Measurements from ENCODE around the gene SEC14L1.
A peak's percentile ranks its signal among the peaks of the same experiment; 100 is the strongest.

SEC14L1 gene

DNA sequence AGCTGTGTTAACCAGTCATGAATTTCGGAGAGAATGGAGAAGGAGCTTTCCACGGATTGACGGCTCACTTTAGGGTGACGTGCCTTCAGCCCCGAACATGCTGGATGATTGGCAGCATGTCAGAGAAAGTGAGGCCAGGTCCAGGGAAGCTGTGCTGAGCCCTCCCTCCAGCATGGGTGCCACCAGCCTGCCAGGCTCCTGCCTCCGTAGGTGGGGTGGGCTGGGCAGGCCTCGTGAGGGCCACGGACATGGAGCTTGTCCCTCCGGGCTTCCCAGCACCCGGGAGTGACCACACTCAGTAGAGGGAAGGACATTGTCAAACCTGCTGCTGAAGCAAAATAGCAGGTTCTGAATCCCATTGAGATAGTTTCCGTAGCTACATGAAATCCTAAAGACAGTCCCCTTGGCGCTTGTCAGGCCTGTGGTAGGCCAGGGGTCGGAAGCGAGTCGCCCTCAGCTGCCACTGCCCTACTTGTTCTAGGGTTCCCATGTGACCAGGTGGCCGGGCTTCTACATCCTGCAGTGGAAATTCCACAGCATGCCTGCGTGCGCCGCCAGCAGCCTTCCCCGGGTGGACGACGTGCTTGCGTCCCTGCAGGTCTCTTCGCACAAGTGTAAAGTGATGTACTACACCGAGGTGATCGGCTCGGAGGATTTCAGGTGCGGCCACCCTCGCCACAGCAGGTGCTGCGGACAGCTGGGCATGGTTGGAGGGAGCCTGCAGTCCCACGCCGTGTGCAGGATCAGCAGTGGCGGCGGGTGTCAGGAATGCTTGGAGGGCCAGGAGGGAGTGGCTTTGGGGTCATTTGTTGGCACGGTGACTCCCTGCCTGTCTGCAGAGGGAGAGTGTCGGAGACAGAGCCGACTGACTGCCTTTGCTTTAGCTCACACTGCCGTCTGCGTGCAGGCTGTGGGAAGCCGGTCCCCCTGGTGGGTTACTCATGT lies 72.3 kb downstream of the SEC14L1 start:
- DNase-seq (ENCODE audit: low read depth, low spot score) = no peak

DNA sequence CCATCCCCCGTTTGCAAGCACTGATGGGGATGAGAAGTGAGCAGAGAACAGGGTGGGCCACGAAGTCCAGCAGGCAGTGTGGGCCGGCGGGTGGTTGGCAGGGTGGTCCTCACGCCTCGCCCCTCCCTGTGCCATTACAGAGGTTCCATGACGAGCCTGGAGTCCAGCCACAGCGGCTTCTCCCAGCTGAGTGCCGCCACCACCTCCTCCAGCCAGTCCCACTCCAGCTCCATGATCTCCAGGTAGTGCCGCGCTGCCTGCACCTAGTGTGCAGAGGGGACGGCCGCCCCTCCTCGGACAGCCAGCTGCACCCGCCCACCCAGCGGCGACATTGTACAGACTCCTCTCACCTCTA lies 73.0 kb downstream of the SEC14L1 start:
- no peak for DNase-seq (ENCODE audit: low read depth, low spot score)

DNA sequence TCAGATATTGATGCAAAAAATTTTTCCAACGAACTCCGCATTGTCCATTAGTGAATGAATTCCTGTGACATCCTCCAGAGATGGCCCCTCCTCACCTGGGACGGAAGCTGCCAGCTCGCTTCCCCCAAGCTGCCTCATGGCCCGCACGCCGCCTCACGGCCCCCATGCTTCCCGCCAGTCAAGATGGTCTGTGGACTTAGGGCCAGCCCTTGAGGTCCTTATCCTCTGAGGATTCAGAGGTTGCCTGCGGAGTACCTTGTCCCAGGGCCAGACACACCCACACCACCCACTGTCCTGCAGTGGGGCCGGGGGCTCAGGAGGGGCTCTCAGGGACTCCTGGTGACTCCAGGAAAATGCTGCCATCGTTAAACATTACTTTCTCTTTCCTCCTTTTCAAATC lies 73.6 kb downstream of the SEC14L1 start:
- DNase-seq (ENCODE audit: low read depth, low spot score) = no peak

DNA sequence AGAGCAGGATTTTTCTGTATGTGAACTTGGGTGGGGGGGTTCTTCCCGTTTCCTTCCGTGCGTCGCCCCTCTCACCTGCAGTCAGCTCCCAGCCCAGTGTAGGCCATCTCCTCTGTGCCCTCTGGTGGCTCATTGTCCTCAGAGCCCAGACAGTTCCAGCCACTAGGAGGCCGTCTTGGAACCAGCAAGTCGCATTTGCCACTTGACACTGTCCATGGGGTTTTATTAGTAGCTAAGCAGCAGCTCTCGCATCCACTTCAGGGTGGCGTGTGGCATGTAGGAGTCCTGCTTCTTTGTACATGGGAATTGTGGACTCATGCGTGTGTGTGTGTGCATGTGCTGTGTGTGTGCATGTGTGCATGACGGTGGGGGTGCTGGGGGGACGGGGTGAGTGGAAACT lies 74.0 kb downstream of the SEC14L1 start:
- peak; percentile 44 for DNase-seq (ENCODE audit: low read depth, low spot score)

DNA sequence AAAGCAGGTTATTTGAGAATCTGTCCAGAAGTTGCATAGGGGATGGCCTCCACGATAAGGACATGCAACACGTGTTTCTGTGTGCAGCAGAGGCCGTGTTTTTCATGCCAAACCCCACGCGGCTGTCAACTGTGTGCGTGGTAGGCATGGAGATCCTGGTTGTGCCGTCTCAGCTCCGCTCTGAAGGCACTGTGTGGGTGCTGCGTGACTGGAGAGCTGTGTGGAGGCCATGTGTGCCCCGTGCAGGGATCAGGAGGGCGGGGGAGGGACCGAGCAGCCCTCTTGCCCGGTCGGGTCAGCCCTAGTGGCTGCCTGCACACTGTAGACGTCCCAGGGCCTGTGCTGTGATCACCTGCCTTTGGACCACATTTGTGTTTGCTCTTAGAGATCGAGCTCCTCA lies 74.5 kb downstream of the SEC14L1 start:
- DNase-seq (ENCODE audit: low read depth, low spot score) = no peak

DNA sequence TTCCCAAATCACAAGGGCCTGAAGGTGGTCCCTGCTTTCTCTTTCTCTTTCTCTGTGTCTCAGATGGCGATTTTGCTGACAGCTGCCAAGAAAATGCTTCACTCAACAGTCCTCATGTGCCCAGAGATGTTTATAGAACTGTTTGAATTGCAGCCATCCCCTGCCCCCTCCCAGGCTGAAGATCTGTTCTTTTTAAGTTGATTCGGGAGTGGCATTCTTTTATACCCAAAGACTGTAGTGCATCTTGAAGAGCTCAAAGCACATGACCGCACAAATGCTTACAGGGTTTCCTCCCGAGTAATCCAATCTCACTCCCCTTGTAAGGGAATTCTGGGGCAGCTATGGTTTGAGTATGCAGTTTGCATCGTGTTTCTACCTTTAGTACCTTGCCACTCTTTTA lies 75.7 kb downstream of the SEC14L1 start:
- no peak for DNase-seq (ENCODE audit: low read depth, low spot score)

DNA sequence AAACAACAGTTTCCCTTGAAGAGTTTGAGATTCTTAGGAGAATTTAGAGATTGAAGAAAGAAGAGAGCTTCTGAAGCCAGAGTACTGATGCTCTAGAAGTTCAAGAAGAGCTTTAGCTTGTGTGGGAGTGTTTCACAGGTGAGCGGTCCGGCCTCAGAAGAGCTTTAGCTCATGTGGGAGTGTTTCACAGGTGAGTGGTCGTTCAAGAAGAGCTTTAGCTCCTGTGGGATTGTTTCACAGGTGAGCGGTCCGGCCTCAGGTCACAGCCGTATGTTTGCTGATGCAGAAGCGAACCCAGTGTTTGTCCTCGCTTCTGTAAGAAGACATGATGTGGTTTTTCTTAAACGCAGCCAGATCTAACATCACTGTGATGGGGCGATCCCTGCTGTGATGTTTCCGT lies 76.4 kb downstream of the SEC14L1 start:
- DNase-seq (ENCODE audit: low read depth, low spot score) = no peak

DNA sequence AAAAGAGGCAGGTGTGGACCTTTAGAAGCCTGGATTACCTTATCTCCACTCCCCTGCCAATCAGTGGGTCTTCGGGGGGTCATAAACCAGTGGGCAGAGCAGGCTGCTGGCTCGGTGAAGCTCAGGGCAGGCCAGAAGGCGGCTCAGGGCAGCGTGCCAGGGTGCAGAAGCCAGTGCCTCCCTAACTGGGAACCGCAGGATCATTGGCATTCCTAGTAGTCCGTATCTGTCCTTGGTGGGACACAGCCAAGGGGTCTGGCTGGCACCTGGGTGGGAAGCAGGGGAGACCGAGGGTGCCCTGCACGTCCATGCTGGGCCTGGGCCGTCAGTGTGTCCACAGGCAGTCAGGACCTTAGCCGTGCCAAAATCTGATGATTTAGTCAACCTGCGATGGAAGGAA lies 76.8 kb downstream of the SEC14L1 start:
- DNase-seq (ENCODE audit: low read depth, low spot score) = no peak

DNA sequence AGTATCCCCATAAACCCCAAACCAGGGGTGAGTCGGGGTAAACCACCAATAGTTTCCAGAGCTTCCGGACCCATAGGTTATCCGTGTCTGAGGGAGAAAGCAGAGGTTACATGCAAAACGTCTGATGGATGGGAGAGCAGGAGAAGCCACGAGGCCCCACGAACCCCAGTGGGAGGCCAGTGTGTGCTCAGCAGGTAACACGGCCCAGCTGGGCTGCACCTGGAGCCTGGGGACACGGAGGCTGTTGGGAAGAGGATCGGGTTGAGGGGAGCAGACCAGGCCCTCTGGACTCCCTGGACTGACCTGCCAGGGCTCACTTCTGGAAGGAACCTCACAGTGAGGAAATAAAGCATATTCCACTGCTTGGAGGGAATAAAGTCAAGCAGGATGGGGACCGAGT lies 78.1 kb downstream of the SEC14L1 start:
- no peak for DNase-seq (ENCODE audit: low read depth, low spot score)

DNA sequence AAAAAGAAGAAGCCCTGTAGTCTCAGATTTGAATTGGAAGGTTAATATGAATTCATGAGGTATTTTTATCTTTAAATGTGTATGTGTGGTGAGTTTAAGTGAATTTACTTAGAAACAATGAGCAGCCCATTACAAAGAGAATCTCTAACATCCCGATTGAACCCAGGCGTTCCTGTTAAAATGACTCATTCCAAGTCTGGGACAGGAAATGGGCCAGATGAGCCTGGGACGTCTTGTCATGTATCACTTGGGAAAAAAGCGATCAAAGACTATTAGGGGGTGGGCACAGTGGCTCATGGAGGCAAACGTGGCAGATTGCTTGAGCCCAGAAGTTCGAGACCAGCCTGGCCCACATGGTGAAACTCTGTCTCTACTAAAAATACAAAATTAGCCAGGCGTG lies 81.6 kb downstream of the SEC14L1 start:
- no peak for DNase-seq (ENCODE audit: low read depth, low spot score)

DNA sequence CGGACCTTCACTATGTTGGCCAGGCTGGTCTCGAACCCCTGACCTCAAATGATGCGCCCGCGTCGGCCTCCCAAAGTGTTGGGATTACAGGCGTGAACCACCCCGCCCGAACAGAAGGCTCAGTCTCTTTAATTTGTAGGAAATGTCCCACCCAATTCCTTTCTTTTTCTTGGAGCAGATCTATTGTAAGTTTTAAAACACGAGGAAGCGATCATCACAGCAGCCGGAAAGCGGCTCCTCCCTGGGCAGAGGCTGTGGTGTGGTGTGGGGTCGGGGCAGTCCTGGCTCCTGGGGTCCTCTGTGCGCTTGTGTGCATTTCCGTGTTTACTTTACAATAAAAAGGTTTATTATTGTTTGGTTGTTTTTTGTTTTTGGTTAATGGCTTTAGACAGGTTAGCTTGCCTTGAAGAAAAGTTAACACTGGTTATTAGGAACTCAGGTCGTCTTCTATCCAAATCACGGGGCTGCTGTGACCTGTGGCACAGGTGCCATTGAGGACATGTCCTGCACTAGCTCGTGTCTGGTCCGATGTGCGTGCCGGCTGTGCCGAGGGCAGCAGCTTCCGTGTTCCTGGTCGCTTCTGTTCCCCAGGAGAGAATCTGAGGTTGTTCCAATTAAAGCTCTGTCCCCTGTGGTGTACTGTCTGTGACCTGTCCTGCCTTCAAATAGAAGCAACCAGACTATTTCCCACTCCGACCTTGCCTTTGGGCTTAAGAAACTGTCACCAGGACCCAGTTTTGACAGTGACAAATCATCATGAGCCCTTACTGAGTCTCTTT lies 83.1 kb downstream of the SEC14L1 start:
- DNase-seq (ENCODE audit: low read depth, low spot score) = no peak

DNA sequence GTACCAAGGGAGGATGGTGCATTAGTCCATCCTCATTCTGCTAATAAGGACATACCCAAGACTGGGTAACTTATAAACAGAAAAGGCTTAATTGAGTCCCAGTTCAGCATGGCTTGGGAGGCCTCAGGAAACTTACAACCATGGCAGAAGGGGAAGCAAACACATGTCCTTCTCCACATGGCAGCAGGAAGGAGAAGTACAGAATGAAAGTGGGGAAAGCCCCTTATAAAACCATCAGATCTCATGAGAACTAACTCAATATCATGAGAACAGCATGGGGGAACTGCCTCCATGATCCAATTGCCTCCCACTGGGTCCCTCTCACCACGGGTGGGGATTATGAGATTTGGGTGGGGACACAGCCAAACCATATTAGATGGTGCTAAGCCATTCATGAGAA lies 84.5 kb downstream of the SEC14L1 start:
- DNase-seq (ENCODE audit: low read depth, low spot score) = no peak

DNA sequence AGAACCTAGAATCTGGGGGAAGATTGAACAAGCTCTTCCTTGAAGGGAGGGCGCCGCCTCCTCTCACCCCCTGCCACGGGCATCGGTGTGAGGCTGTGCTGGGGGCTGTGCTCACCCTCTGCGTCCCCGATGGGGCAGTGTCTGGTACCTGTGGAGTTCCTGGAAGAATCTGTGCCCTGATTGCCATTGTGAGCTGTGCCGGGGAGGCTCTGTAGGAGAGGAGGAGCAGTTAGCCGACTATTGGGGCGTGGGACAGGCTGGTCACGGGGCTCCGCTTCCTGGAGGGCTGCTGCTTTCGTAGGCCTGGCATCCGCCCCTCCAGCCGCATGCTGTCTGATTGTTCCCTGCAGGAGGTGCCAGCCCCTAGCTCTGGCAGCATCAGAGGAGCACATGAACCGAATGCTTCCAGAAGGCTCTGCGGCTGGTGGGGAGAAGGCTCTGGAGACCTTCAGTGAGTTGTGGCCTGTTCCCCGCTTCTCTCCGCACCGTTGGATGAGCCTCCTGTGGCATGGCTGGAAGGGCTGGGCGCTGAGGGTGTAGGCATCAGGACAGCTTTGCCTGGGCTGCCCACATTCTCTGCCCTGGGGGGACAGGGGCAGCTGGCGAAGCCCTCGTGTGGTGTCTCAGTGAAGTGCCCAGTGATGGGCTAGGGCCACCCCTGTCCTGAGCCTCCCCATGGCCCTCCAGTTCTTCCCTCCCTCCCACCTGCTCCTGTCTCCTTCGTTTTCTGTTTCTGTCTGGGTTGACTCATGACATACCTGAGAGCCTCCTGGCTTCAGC lies 86.9 kb downstream of the SEC14L1 start:
- no peak for DNase-seq (ENCODE audit: low read depth, low spot score)

DNA sequence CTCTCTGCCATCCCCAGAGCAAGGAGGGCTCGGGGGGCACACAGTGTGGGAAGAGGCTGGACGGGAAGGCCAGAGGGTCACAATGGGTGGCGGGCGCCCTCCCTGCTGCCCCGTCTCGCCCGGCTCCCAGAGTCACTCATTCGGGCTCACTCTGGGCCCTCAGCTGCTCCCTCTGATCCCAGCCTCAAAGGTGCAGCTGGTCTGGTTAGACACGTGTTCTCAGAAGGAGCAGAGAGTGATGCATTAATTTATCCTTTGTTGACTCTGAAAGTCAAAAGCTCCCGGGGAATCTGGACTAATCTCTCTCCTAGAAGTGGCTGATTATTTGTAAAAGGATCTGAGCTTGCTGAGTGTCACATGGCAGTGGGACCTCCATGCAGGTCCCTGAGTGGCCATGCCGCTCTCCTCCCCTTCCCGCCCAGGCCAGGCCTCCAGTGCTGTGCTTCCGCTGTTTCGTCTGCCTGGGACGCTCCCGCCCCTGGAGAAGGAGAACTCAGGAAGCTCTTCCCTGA lies 87.5 kb downstream of the SEC14L1 start:
- DNase-seq (ENCODE audit: low read depth, low spot score) = no peak

DNA sequence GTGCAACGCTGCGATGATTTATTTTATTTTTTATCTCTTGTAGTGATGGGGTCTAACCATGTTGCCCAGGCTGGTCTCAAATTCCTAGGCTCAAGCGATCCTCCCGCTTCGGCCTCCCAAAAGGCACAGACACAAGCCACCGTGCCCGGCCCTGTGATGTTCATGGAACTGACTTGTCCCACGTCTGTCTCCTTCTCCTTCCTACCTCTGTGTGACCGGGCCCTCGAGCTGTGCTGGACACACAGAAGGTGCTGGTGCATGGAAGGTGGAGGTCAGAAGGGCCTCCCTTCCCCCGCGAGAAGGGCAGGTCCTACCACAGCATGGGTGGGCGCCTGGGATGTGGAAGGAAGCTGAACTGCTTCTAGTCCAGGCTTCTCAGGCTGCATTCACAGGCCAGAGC lies 88.0 kb downstream of the SEC14L1 start:
- DNase-seq (ENCODE audit: low read depth, low spot score) = no peak

DNA sequence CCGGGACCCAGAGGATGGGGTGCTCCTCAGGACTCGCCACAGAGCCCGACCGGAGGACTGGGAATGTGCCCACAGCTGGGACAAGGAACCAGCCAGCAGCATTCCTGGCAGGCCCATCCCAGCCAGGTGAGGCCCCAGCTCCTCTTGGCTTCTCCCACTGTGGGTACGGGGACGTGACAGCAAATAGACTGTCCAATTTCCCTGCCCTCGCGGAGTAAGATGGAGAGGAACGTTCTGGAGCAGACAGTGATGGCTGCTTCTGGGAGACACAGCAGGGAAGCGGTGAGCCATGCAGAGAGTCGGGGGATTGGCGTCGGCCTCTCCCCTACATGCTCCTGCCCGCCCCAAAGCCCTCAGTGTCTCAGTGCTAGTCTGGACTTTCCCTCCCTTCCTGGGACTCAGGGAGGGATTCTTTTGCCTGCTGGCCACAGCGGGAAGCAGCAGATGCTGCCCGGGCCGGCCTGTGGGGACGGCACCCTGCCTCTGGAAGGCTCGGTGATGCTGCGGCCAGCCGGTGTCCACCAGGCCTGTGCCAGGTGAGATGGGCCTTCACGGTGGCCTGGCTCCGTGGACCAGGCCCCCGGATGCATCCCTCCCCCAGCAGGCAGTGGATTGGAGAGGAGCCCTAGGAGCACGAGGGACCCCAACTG lies 89.1 kb downstream of the SEC14L1 start:
- no peak for DNase-seq (ENCODE audit: low read depth, low spot score)

DNA sequence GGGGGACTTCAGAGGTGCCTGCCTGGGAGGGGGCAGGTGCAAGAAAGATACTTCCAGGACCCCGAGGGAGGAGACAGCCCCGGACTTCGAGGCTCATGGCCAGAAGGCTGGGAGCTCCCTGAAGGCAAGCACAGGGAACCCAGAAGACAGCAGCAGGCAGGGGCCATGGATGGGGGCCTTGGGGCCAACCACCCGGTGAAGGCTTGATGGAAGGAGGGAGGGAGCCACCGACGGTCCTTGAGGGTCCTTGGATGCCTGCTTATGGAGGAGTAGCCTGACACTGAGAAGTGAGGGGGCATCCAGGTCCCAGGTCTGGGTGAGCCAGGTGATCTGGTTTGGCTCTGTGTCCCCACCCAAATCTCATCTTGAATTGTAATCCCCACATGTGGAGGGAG lies 89.7 kb downstream of the SEC14L1 start:
- no peak for DNase-seq (ENCODE audit: low read depth, low spot score)

DNA sequence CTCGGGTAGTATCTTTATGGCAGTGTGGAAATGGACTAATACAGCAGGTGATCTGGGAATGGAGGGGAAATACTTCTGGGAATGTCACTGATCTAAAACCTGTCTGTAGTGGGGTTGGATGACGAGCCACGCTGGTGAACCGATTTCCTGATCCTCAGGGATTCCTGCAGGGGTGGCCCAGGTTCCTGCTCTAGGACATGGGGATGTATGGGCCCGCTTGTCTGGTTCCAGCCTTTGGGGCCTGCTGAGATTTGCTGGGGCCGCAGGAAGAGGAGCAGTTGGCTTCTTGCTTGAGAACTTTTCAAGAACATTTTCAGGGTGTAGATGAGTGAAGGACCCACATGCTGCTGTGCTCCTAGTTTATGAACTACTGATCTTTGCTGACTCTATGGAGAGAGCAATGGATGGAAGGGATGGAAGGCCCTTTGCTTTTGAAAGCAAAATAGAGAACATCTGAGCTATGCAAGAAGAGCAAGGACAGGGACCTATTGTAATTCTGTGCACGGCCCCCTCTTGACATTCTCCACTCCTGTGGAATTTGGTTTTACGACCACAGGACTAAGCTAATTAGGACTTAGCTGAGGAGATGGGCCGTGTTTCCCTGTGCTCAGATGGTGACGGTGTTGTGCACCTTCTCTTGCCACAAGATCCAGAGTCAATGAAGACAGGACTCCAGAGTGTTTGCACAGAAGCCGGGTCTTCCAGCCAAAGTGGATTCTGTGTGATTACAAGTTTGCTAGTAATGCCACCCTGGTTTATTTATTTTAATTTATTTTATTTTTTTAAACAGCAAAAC lies 90.5 kb downstream of the SEC14L1 start:
- DNase-seq (ENCODE audit: low read depth, low spot score) = no peak

DNA sequence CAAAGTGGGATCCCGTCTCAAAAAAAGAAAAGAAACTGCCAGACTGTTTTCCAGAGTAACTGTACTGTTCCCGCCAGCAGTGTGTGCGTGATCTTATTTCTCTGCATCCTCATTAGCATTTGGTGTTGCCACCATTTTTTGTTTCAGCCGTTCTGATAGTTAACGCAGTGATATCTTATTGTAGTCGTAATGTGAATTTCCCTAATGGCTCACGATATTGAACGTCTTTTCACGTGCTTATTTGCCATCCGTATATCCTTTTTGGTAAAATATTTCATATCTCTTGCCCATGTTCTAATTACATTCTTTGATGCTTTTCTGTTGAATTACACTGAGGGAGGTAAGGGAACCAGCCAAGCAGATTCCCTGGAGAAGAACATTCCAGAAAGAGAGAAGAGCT lies 92.4 kb downstream of the SEC14L1 start:
- no peak for DNase-seq (ENCODE audit: low read depth, low spot score)

DNA sequence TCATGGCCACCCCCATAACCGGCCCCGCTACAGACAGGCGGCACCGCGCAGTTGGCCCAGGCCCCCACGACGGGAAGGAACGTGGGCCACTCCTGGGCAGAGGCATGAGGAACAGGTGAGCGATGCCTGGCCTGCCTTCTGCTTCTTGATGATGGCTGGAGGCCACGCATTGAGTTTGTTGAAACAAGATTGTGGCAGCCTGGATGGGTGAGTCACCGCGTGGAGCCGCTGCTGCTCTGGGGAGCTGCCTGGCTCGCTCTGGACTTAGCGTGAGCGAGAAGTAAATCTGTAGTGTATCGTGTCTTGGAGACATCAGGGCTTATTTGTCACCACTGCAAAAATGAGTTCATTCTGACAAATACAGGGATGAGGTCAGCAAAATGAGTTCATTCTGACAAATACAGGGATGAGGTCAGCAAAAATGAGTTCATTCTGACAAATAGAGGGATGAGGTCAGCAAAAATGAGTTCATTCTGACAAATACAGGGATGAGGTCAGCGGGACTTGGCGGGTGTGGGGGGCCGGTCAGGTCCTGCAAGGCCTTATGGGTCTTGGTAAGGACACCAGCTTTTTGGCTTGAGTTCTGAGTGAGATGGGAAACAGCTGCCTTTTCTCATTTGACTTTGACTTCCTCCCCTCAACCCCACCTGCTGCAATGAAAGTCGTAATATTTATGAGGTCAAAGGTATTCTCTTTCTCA lies 93.0 kb downstream of the SEC14L1 start:
- peak; percentile 59 for DNase-seq (ENCODE audit: low read depth, low spot score)

Measured in astrocyte of the hippocampus (primary cell).